OCI-LY7 (cell line): ENCODE results near the gene CRTAP. TPM values are rescaled to one million over a fixed set of nuclear protein-coding genes. Genes with fewer than 3 reads are reported as not detected.

ENCODE experiments used
- BruUV-seq: library from RNA; stranded (reverse); fragments of 400-500 nt; replicated peaks from 2 replicates; lab custom pipeline; 2021; lab: Mats Ljungman, UMichigan
- CTCF ChIA-PET: fragments of 300-600 bp; sonication (Branson Sonifier 250); formaldehyde crosslinking; loops from one replicate; lab custom pipeline; 2022; ENCODE audit warnings: antibody characterized with exemption; ENCODE audit not compliant: unreplicated experiment; lab: Charles Lee
- POLR2A ChIA-PET: fragments of 300-600 bp; sonication (Branson Sonifier 250); formaldehyde crosslinking; loops from one replicate; lab custom pipeline; 2022; ENCODE audit warnings: antibody characterized with exemption; lab: Charles Lee
- DNase-seq: peaks from one replicate; pipeline ENCODE4 v3.0.0-alpha.2; 2015; ENCODE audit warnings: low spot score
- H2AFZ ChIP-seq: fragments of 200-600 bp; sonication (generic), shearing (Covaris generic); 2 replicates; pipeline ENCODE4 v1.6.1; 2014; ENCODE audit warnings: mild to moderate bottlenecking, antibody characterized with exemption, low read length, moderate library complexity
- H3K27ac ChIP-seq: fragments of 200-600 bp; sonication (generic); 2 replicates; pipeline ENCODE4 v1.5.1; 2014; ENCODE audit warnings: mixed run types, low read depth, mild to moderate bottlenecking, moderate library complexity, low read length, inconsistent platforms; ENCODE audit not compliant: poor library complexity, severe bottlenecking
- H3K36me3 ChIP-seq: fragments of 200-600 bp; sonication (generic); 2 replicates; pipeline ENCODE4 v1.6.1; 2014; ENCODE audit warnings: mild to moderate bottlenecking, antibody characterized with exemption, low read length, moderate library complexity, mixed read lengths; ENCODE audit not compliant: insufficient read depth
- H3K4me1 ChIP-seq: fragments of 200-600 bp; sonication (generic); 2 replicates; pipeline ENCODE4 v1.5.1; 2014; ENCODE audit warnings: mild to moderate bottlenecking, low read length; ENCODE audit not compliant: insufficient read depth, poor library complexity, severe bottlenecking
- H3K4me2 ChIP-seq: fragments of 200-600 bp; sonication (generic); 2 replicates; pipeline ENCODE4 v1.6.1; 2014; ENCODE audit warnings: mild to moderate bottlenecking, low read length
- H3K4me3 ChIP-seq: fragments of 200-600 bp; sonication (generic); 2 replicates; pipeline ENCODE4 v1.5.1; 2014; ENCODE audit warnings: mild to moderate bottlenecking, low read depth, low read length; ENCODE audit not compliant: poor library complexity, severe bottlenecking
- H3K79me2 ChIP-seq: fragments of 200-600 bp; sonication (generic); 2 replicates; pipeline ENCODE4 v1.6.1; 2016; ENCODE audit warnings: low read depth, mild to moderate bottlenecking, low read length, moderate library complexity, mixed read lengths; ENCODE audit not compliant: insufficient read depth
- H3K9me2 ChIP-seq: fragments of 200-600 bp; sonication (generic); 2 replicates; pipeline ENCODE4 v1.6.1; 2016; ENCODE audit warnings: mild to moderate bottlenecking, low read length, mixed read lengths; ENCODE audit not compliant: insufficient read depth
- H3K9me3 ChIP-seq: fragments of 200-600 bp; sonication (generic); 2 replicates; pipeline ENCODE4 v1.6.1; 2014; ENCODE audit warnings: mild to moderate bottlenecking, mixed run types, low read length, mixed read lengths
- H4K20me1 ChIP-seq: fragments of 200-600 bp; sonication (generic); 2 replicates; pipeline ENCODE4 v1.6.1; 2014; ENCODE audit warnings: mild to moderate bottlenecking, antibody characterized with exemption, low read length, moderate library complexity, mixed read lengths; ENCODE audit not compliant: insufficient read depth
- EZH2phosphoT487 ChIP-seq: fragments of 200-600 bp; sonication (generic); IDR thresholded peaks from 2 replicates; pipeline ENCODE4 v1.6.1; 2018; ENCODE audit warnings: low read depth, borderline replicate concordance, mild to moderate bottlenecking, mixed run types, antibody characterized with exemption, low read length, moderate library complexity, mixed read lengths
- intact Hi-C: fragments of 100-400 bp; cut with micrococcal nuclease; formaldehyde crosslinking; loops from one replicate; pipeline ENCODE4 v1.10.0; 2022; ENCODE audit not compliant: unreplicated experiment
- total RNA-seq, 2 experiments: library from RNA; depleted of rRNA in 1 of 2; stranded (reverse); fragments of >200 nt in 1 of 2; shearing (Covaris generic) in 1 of 2; gene quantifications; 2 replicates each; pipeline ENCODE4 v1.2.3, GENCODE V29; 2014 to 2022
- TF ChIP-seq, protein P1 (sequence below): fragments of 200-600 bp; sonication (generic); conservative IDR thresholded peaks from 2 replicates; pipeline ENCODE4 v1.5.1; 2014; ENCODE audit warnings: mild to moderate bottlenecking, antibody characterized with exemption, low read length, moderate library complexity, mixed read lengths

Gene CRTAP
- total RNA-seq, 2 experiments from 2014 or later: 19.2 to 53.7 TPM

DNA sequence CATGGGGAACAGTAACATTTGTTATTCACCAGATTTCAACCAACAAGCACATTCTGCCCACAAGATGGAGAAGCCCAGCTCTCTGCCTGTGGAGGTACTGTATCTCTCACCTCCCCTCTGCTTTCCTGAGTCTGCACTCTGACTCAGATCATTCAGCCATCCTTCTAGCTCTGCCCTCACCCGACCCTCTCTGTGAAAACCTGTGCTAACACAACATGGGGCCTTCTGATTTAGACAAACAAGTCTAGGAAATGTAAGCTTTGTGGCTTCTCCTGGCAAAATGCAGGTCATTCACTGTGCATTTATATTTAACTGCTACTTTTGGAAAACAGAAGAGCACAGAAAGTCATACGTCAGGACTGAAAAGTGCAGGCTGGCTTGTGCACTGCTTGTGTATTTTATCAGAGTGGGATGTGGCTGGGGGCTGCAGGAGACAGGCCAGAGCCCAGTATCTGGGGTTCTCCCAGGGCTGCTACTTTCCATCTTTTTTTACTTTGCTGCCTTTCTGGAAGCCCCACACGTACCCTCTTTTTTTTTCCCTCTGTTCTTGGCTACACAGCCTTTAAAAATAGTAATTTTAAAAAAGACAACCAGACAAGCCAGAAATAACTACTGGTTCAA lies 54.0 kb downstream of the CRTAP start:
- no peaks in the 10 kb centered on the region for H3K9me3 ChIP-seq
- intact Hi-C loops: no loop called here
- no peak for DNase-seq
- H4K20me1 ChIP-seq: no peaks in the 10 kb centered on the region
- POLR2A ChIA-PET: interaction anchor here (0.6 to 0.8 kb wide), 2 partner anchors 20 to 38 kb away, joined by 3 read pairs; no protein-coding TSS in a partner anchor
- no TSS peak for BruUV-seq
- no peaks in the 10 kb centered on the region for H3K9me2 ChIP-seq
- H3K4me1 ChIP-seq: peaks cover 5% of the 10 kb centered on the region
- CTCF ChIA-PET: interaction anchor here (1.2 kb wide), 1 partner anchor 27 kb away, joined by 3 read pairs; no protein-coding TSS in a partner anchor
- H3K36me3 ChIP-seq: no peaks in the 10 kb centered on the region
- H3K4me3 ChIP-seq: no peak overlapping the region
- peak overlapping the region; percentile 66; the same call in 1 of the 2 replicates for H2AFZ ChIP-seq
- no peak overlapping the region for H3K27ac ChIP-seq
- TF ChIP-seq, protein P1, sequence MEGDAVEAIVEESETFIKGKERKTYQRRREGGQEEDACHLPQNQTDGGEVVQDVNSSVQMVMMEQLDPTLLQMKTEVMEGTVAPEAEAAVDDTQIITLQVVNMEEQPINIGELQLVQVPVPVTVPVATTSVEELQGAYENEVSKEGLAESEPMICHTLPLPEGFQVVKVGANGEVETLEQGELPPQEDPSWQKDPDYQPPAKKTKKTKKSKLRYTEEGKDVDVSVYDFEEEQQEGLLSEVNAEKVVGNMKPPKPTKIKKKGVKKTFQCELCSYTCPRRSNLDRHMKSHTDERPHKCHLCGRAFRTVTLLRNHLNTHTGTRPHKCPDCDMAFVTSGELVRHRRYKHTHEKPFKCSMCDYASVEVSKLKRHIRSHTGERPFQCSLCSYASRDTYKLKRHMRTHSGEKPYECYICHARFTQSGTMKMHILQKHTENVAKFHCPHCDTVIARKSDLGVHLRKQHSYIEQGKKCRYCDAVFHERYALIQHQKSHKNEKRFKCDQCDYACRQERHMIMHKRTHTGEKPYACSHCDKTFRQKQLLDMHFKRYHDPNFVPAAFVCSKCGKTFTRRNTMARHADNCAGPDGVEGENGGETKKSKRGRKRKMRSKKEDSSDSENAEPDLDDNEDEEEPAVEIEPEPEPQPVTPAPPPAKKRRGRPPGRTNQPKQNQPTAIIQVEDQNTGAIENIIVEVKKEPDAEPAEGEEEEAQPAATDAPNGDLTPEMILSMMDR: no peak
- TF ChIP-seq EZH2phosphoT487: no peak
- H3K4me2 ChIP-seq: no peak overlapping the region
- H3K79me2 ChIP-seq: no peaks in the 10 kb centered on the region

DNA sequence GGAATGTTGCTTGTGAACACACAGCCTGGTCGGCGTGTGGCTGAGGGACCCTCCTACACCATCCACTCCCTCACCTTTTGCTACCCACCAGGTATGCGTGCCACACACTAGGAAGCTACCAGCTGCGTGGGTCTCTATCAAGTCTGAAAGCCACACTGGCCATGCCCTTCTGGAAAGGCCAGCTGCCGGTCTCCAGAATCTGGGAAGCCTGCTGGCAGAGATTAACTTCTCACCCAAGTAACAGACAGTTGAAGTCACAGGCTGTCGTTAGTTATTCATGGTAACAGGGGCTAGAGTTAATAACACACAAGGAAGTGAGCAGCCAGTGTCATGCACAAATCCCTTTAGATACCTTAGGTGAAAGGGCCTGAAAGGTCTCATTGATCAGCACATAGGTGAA lies 56.7 kb downstream of the CRTAP start:
- BruUV-seq: no TSS peak
- Histone ChIP-seq H3K9me3 (no peaks in the 10 kb centered on the region), H3K4me1 (peaks cover 5% of the 10 kb centered on the region), H3K9me2 (no peaks in the 10 kb centered on the region), H3K4me3 (no peak overlapping the region), H3K27ac (no peak overlapping the region), H3K79me2 (no peaks in the 10 kb centered on the region), H3K4me2 (no peak overlapping the region), H4K20me1 (no peaks in the 10 kb centered on the region), H3K36me3 (no peaks in the 10 kb centered on the region), H2AFZ (no peak overlapping the region)
- intact Hi-C loops: no loop called here
- no peak for TF ChIP-seq EZH2phosphoT487
- TF ChIP-seq, protein P1: no peak
- DNase-seq: no peak
- CTCF ChIA-PET: no interaction called here
- POLR2A ChIA-PET: no interaction called here

DNA sequence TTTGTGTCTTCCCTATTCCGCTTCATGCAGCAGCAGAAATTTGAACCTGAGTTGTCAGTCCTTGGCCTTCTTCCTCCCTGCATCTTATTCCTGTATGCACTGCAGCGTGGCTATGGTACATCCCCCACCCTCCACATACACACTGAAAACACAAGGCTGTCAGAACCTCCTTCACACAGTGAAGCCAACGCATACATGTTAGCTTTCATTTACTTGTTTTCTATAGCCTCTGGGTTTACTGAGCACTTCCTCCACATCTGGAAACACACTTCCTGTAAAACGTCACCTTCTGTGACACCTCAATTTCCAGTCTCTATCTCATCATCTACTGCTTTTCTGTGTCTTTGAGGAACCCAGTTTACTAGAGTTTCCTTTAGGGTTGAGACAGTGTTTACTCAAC lies 57.8 kb downstream of the CRTAP start:
- TF ChIP-seq, protein P1: no peak
- no peak for TF ChIP-seq EZH2phosphoT487
- H3K4me3 ChIP-seq: no peak overlapping the region
- CTCF ChIA-PET: no interaction called here
- H3K9me3 ChIP-seq: no peaks in the 10 kb centered on the region
- H3K27ac ChIP-seq: no peak overlapping the region
- no peaks in the 10 kb centered on the region for H3K9me2 ChIP-seq
- DNase-seq: peak; percentile 12
- peak overlapping the region; percentile 46; the same call in 1 of the 2 replicates for H2AFZ ChIP-seq
- BruUV-seq: no TSS peak
- H3K79me2 ChIP-seq: no peaks in the 10 kb centered on the region
- H3K36me3 ChIP-seq: no peaks in the 10 kb centered on the region
- intact Hi-C loops: no loop called here
- H4K20me1 ChIP-seq: no peaks in the 10 kb centered on the region
- 0 out of 2 replicates have a peak overlapping the region, but pooled peaks have one; percentile 29 for H3K4me2 ChIP-seq
- POLR2A ChIA-PET: interaction anchor here (0.6 to 1.1 kb wide), 2 partner anchors 36 to 381 kb away, joined by 3 read pairs; no protein-coding TSS in a partner anchor
- peaks cover 5% of the 10 kb centered on the region for H3K4me1 ChIP-seq
